Stimulated activated CD8-positive, alpha-beta memory T cell treated with anti-CD3 and anti-CD28 coated beads, Interleukin-12 subunit alpha, Interleukin-12 subunit beta, amount 100 ng/mL, for 1 hour (primary cell): ENCODE measurements around the gene SLAMF7.
"Not testable (repeated sequence)": the region's sequence is repeated elsewhere in the genome, so short reads cannot be mapped to it uniquely, and the experiment has no call there.

Experiments
- DNase-seq: peaks from one replicate; pipeline ENCODE4 v3.0.0-alpha.2; 2020; ENCODE audit warnings: low read depth

The SLAMF7 gene

DNA sequence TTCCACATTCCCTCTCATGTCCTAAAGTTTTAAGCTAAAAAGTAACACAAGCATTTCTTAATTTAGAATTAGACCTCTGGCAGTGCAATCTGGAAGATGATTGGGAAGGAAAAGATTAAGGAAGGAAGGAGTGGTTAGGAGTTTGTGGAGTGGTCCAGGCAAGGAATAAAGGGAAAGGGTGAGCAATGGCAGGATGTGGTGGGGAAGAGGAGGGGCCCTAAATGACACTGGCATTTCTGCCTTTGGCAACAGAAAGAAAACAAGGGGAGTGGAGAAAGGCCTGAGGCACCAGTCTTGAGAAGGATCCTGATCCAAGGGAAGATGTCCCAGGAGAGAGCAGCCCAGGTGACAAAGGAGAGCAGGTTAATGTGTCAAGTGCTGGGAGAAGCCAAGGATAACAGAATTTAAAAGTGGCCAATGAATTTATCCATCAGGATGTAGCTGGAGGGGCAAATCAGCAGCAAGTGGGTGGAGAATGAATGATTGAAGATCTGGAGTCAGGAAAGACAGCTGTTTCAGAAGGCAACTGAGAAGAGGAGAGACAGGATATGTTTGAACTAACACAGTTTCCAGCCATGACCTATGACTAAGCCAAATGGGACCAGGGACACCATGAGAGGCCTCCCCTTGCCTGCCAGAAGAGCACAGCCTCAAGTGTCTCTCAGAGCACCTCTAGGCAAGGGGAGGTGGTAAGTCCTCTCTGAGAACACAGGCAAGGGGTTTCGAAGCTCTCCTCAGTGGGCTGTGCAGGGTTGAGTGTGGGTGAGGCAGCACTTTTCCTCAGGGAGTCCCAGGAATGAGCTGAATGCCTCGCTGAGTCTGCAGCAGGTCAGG, 36.1 kb downstream of the SLAMF7 start:
- DNase-seq: no peak

GRCh38 chr1:160776178-160776577, 37.1 kb downstream of the SLAMF7 start:
- no peak for DNase-seq

DNA sequence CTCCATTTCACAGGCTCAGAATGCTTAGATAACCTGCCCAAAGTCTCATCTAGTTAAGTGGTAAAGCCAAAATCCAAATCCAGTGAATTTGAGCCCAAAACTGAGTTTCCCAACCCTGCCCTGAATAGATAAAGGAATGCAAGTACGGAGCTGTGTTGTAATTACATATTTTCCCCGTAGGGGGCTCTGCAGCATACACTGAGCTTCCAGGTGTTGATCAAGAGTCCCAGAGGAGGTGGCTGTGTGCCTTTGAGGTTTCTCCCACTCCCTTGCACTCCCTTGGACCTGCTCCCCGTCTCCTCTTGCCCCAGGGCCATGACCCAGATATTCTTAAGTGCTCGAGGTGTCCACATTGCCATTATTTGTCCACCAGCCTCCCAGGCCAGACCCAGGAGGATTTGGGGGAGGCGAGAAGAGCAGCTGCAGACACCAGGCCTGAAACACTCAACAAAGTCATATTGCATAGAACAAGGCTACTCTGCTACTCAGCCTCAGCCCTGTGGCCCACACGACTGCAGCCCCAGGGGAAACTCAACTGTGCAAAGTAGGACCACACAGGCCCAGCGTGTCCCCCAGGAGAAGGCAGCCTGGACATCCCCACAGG, 38.5 kb downstream of the SLAMF7 start:
- peak; percentile 27 for DNase-seq

DNA sequence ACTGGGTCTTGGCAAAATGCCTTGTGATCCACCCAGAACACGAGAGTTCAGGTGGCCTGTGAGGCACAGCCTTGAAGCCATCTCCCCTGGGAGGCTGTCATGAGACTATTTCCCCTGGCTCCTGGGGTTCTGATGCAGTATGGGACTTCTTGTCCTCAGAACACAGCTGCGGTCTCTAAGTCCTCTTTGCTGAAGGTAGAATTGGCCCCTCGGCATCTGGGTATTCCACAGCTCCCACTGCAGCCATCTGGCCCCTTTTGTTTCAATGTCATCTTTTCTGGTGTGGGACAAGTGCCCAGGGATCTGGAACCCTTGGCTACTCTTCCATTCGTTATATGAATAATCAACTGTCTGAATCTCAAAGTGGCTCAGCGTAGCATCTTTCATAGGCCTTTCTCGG, 39.9 kb downstream of the SLAMF7 start:
- no peak for DNase-seq

GRCh38 chr1:160779626-160780397, 40.8 kb downstream of the SLAMF7 start:
- no peak for DNase-seq

GRCh38 chr1:160780398-160780755, 41.3 kb downstream of the SLAMF7 start:
- DNase-seq: no peak

GRCh38 chr1:160781186-160781766, 42.2 kb downstream of the SLAMF7 start:
- no peak for DNase-seq

DNA sequence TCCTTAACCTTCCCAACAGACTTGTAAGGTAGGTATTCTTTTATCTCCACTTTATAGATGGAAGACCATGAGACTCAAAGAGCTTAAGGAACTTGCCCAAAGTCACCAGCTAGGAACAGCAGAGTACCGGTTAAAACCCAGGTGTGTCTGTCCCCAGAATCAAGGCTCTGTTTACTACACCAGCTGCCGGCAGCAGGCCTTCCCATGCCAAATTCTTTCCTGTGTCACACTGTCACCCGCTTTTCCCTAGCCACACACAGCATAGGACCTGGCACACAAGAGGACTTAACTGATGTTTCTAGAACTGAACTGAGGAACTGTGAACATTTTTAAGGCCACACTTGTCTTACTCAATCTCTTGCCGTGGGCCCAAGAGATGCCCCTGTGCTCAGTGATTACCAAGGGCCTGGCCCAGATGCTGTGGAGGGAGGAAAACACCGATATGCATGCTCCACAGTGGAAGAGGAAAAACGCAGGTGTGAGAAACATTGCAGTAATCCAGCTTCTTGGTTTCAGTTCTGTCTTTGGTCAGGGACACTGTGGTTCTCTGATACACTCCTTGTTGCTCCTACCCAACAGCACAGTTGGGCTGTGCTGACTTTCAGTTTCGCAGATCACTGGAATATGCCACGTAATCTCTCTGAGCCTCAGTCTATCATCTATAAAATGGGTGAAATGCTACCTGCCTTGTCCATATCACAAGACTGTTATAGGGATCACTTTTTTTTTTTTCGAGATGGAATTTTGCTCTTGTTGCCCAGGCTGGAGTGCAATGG, 43.1 kb downstream of the SLAMF7 start:
- DNase-seq: no peak

DNA sequence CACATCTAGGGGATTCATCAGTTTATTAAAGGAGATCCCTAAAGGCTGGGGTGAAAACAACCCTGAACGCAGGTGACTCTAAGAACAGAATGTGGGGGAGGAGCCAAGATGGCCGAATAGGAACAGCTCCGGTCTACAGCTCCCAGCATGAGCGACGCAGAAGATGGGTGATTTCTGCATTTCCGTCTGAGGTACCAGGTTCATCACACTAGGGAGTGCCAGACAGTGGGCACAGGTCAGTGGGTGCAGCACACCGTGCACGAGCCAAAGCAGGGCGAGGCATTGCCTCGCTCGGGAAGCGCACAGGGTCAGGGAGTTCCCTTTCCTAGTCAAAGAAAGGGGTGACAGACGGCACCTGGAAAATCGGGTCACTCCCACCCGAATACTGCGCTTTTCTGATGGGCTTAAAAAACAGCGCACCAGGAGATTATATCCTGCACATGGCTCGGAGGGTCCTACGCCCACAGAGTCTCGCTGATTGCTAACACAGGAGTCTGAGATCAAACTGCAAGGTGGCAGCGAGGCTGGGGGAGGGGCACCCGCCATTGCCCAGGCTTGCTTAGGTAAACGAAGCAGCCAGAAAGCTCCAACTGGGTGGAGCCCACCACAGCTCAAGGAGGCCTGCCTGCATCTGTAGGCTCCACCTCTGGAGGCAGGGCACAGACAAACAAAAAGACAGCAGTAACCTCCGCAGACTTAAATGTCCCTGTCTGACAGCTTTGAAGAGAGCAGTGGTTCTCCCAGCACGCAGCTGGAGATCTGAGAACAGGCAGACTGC, 44.1 kb downstream of the SLAMF7 start:
- not testable (repeated sequence) for DNase-seq

- no peak for DNase-seq
Measured at GRCh38 chr1:160789051-160789701, 50.1 kb downstream of the SLAMF7 start.

- no peak for DNase-seq
Measured at GRCh38 chr1:160789702-160790611, 50.9 kb downstream of the SLAMF7 start.

DNA sequence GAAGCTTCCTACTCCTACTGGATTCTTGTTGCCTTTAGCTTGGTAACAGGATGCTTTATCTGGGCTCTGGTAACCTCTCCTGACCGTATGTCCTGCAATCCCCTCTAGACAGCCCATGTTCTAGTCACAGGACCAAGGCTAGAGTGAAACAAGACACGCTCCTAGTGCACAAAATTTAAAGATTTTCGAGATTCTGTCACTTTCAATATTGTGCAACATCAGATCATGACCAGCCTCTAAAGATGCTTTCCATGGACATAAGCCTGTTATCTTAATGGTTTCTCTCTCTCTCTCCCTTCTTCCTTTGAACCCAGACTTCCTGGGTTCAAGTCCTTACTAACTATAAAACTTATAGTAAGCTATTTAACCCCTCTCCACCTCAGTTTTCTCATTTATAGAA, 55.3 kb downstream of the SLAMF7 start:
- no peak for DNase-seq

DNA sequence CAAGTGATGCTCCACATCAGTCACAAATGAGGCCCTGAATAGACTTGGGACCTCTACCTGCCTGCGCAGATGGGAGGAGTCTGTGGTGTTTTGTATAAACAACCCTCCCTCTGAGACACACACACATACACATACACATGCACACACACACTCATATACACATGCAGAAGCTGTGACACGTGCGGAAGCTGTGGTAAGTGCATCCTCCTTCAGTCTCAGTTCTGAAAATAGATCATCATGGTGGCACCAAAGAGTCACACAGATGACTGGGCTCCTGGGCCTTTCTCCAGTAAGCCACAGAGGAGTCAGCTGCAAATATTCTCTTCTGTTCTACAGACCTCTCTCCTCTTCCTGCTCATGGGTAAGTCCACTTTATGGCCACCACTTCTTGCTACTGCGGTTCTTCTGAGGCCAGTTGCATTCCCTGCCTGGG, 56.9 kb downstream of the SLAMF7 start, which contains the start of gene LY9:
Gene LY9, plus strand, starts transcription at position 224 of the 433 bp plus-strand sequence. Its CDS starts 14 bp downstream, at position 238.
- peak; percentile 62 for DNase-seq

DNA sequence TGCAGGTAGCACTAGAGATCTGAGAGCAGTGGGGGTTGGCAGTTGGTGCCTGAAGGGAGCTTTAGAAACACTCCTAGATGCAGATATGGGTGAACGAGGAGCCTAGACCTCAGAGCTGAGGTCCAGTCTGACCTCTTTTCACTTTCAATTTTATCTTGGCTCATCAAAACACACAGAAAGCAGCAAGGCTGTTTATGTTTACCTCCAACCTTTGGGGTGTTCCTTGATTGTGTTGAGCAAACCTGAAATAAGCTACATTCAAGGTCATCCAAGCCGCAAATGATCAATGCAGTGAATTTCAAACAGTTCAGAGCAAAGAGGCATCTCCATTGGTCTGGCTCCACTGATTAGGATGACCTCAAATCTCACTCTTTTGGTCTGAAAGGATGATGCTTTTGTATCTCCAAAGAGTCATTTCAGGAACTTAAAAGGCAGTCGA, 58.2 kb downstream of the SLAMF7 start:
- no peak for DNase-seq

DNA sequence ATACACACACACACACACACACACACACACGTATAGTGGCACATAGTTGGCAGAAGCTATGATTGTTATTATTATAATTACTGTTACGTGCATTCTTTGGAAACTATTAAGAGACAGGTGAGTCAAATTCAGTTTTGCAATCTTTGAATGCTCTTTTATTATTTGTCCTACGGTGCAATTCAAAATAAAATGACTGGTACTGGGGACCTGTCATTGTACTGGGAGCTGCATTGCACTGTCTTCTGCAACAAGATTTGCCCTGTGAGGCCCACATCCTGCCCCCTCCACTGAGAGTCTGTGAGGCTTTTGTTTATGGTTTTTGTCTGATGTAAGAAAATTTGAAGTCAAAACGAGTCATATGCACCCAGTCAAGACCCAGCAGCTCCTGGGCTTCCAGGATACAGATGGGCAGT, 58.8 kb downstream of the SLAMF7 start:
- peak; percentile 33 for DNase-seq

DNA sequence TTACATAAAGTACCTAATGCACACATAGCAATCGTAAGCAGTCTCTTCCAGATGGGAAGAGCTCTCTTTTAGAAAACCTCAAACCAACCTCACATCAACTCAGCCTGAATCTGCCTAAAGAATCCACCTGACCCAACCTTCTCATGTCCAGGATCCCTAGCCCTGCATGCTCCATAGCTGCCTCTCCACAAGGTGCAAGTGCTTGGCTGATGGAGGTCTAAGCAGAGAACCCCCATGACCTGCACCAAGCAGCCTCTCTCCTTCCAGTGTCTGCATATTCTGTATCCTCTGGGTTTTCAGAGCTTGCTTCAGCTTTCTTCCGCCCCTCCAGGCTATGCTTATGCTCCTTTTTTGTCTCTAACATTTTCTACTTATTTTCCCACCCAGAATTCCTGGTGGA, 59.4 kb downstream of the SLAMF7 start:
- no peak for DNase-seq

DNA sequence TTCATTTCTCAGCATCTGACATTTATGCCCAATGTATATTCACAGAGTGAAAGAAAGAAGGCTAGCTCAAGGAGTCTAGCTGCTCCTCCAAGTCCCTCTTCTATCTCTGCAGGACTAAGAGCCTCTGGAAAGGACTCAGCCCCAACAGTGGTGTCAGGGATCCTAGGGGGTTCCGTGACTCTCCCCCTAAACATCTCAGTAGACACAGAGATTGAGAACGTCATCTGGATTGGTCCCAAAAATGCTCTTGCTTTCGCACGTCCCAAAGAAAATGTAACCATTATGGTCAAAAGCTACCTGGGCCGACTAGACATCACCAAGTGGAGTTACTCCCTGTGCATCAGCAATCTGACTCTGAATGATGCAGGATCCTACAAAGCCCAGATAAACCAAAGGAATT, 60.6 kb downstream of the SLAMF7 start:
- no peak for DNase-seq

DNA sequence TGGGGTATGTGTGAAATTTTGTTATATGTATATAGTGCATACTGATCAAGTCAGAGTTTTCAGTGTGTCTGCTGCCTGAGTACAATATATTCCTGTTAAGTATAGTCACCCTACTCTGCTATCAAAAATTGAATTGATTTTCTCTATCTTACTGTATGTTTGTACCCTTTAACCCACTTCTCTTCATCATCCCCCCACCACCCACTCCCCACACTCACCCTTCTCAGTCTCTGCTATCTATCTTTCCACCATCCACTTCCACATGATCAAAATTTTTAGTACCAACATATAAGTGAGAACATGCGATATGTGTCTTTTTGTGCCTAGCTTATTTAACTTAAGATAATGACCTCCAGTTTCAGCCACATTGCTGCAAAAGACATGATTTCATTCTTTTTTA, 61.1 kb downstream of the SLAMF7 start:
- DNase-seq: no peak
